AG09309 (cell line): ENCODE measurements around the gene LRRC7.

Experiments
- DNase-seq: peaks from one replicate; pipeline ENCODE4 v3.0.0-alpha.2; 2010; ENCODE audit warnings: low read depth
- H3K4me3 ChIP-seq: 2 replicates; pipeline ENCODE4 v1.5.1; 2011; ENCODE audit warnings: mild to moderate bottlenecking, low read depth, low read length, moderate library complexity; ENCODE audit not compliant: control insufficient read depth
- CTCF ChIP-seq: IDR thresholded peaks from 2 replicates; pipeline ENCODE4 v1.5.1; 2011; ENCODE audit warnings: mild to moderate bottlenecking, low read depth, low read length, inconsistent platforms; ENCODE audit not compliant: insufficient read depth, control insufficient read depth; ENCODE audit errors: missing control alignments

Gene LRRC7

GRCh38 chr1:69976896-69977295 lies 409.2 kb downstream of the LRRC7 start:
- no peak for TF ChIP-seq CTCF
- no peak for DNase-seq
- H3K4me3 ChIP-seq = no peak overlapping the region

- H3K4me3 ChIP-seq = no peak overlapping the region
- no peak for TF ChIP-seq CTCF
- no peak for DNase-seq
Observed at GRCh38 chr1:69982992-69983391, 415.3 kb downstream of the LRRC7 start.

DNA sequence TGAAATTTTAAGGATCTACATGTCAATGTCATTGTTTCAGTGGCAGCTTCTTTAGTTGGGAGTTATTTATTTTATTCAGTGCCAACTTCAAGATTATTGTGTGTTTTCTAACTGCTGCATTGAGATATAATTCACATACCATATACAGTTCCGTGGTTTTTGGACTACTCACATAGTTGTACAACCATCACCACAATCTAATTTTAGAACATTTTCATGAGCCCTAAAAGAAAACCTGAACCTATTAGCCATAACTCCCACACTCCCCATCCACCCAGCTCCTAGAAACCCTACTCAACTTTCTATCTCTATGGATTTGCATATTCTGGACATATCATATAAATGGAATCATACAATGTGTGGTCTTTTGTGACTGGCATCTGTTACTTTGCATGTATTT lies 417.7 kb downstream of the LRRC7 start:
- no peak overlapping the region for H3K4me3 ChIP-seq
- DNase-seq = no peak
- no peak for TF ChIP-seq CTCF

GRCh38 chr1:69985901-69986439 lies 418.2 kb downstream of the LRRC7 start:
- no peak overlapping the region for H3K4me3 ChIP-seq
- DNase-seq = no peak
- TF ChIP-seq CTCF = no peak

GRCh38 chr1:69987881-69988280 lies 420.2 kb downstream of the LRRC7 start:
- TF ChIP-seq CTCF = no peak
- H3K4me3 ChIP-seq = no peak overlapping the region
- no peak for DNase-seq

DNA sequence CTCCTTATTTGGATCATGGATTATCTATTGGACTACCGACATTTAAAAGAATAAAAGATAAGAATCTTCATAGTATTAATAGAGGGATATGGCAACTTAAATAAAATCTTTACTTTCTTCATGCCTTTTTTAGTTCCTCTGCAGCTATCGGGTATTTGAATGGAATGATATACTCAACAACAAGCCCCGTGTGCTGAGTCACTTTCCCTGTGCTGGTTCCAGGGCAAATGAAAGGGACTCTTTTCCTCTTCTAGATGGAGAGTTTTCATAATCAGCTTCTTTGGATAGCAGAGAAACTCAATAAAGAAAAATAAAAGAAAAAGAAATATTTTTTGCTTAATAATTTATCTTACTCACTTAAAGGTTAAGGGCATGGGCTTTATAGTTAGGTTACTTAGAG lies 423.9 kb downstream of the LRRC7 start:
- TF ChIP-seq CTCF = no peak
- no peak for DNase-seq
- H3K4me3 ChIP-seq = no peak overlapping the region

GRCh38 chr1:69992594-69992993 lies 424.9 kb downstream of the LRRC7 start:
- DNase-seq = no peak
- no peak for TF ChIP-seq CTCF
- H3K4me3 ChIP-seq = no peak overlapping the region
